Kidney (tissue), 14 donors: Measurements from ENCODE around the gene TRIP10. TPM values are rescaled to one million over a fixed set of nuclear protein-coding genes. Genes with fewer than 3 reads are reported as not detected.

Experiments used
- DNase-seq, 5 donors: peaks; one replicate each; pipeline ENCODE4 v3.0.0-alpha.2; 2013 to 2020
- FAIRE-seq: peaks from 2 replicates; lab custom pipeline; 2012; peaks lifted over from hg19 to GRCh38; lab: Jason Lieb, UNC
- H3K27ac ChIP-seq, 2 donors: one replicate each; pipeline ENCODE4 v1.7.0; 2013; ENCODE audit warnings: low read depth in 2 of 2, low read length in 2 of 2, inconsistent platforms in 1 of 2
- H3K27me3 ChIP-seq: one replicate; pipeline ENCODE4 v1.7.1; 2013; ENCODE audit warnings: low read length, inconsistent platforms; ENCODE audit not compliant: control insufficient read depth, insufficient read depth
- H3K36me3 ChIP-seq, 3 donors: one replicate each; pipeline versions ENCODE4 v1.7.0 to v1.7.1; 2013; ENCODE audit warnings: low read length in 3 of 3, control low read depth in 1 of 3, inconsistent platforms in 1 of 3; ENCODE audit not compliant: insufficient read depth in 3 of 3, control insufficient read depth in 2 of 3
- H3K4me1 ChIP-seq, 3 donors: one replicate each; pipeline versions ENCODE4 v1.7.0 to v1.7.1; 2013; ENCODE audit warnings: low read length in 3 of 3, inconsistent platforms in 1 of 3, low read depth in 1 of 3; ENCODE audit not compliant: control insufficient read depth in 2 of 3, insufficient read depth in 2 of 3
- H3K4me3 ChIP-seq, 3 donors: one replicate each; pipeline versions ENCODE4 v1.7.0 to v1.8.1; 2013; ENCODE audit warnings: low read length in 3 of 3, control low read depth in 1 of 3, inconsistent platforms in 1 of 3
- H3K9ac ChIP-seq, 3 donors: one replicate each; pipeline versions ENCODE4 v1.7.0 to v1.7.1; 2013; ENCODE audit warnings: low read length in 3 of 3, control low read depth in 1 of 3, inconsistent platforms in 1 of 3
- H3K9me3 ChIP-seq, 3 donors: one replicate each; pipeline versions ENCODE4 v1.7.0 to v1.7.1; 2013; ENCODE audit warnings: low read length in 3 of 3, control low read depth in 1 of 3, inconsistent platforms in 1 of 3; ENCODE audit not compliant: control insufficient read depth in 2 of 3, insufficient read depth in 1 of 3
- CTCF ChIP-seq: IDR thresholded peaks from 3 replicates; pipeline ENCODE4 v1.5.1; 2012; ENCODE audit warnings: mild to moderate bottlenecking, moderate library complexity, borderline replicate concordance; ENCODE audit not compliant: insufficient read depth; ENCODE audit errors: extremely low read depth
- intact Hi-C: fragments of 100-400 bp; cut with DNase I; formaldehyde crosslinking; loops from one replicate; pipeline ENCODE4 v1.11.1; 2022
- polyA plus RNA-seq: library from polyadenylated mRNA; stranded (reverse); fragments of 350-450 nt; fragmentation: Illumina TruSeq; extraction: RNeasy Lipid Tissue Mini Kit (QIAGEN cat#74804); gene quantifications from one replicate; pipeline ENCODE4 v1.2.3, GENCODE V29; 2014; ENCODE audit warnings: low read depth, low replicate concordance; ENCODE audit not compliant: insufficient read depth
- total RNA-seq: library from RNA; stranded (reverse); fragmentation: NEBNext Ultra II Directional; extraction: Animal tissue kit (Norgen Biotek cat#: 25700); gene quantifications from one replicate; pipeline ENCODE4 v1.2.1, GENCODE V29; 2021
- donor health status: control.
- donor health status: control.
- donor health status: control.
- donor health status: control.
- donor health status: control.
- donor health status: DM: yes; HTN: yes; CAD: no.
- donor health status: Normal renal cell carcinoma (clear cell type).

The TRIP10 gene
- total and polyA plus RNA-seq, 2 donors from 2014 or later: 57.5 to 92.9 TPM

- no peak for TF ChIP-seq CTCF
- H3K4me3 ChIP-seq: no peak overlapping the region
- intact Hi-C loops: no loop called here
- DNase-seq (peak in 1 of 5 donors; percentile 40), FAIRE-seq (no peak)
- no peak overlapping the region for H3K9ac ChIP-seq
- no peaks in the 10 kb centered on the region for H3K36me3 ChIP-seq
- no peaks in the 10 kb centered on the region for H3K9me3 ChIP-seq
- H3K4me1 ChIP-seq: no peaks in the 10 kb centered on the region
- H3K27me3 ChIP-seq: peaks cover 11% of the 10 kb centered on the region
- H3K27ac ChIP-seq: no peak overlapping the region
Observed at GRCh38 chr19:6712692-6713670, 26.5 kb upstream of the TRIP10 start.

GRCh38 chr19:6713773-6714692, 25.4 kb upstream of the TRIP10 start:
- H3K36me3 ChIP-seq: no peaks in the 10 kb centered on the region
- intact Hi-C loops: no loop called here
- H3K27ac ChIP-seq: no peak overlapping the region
- DNase-seq (peak in 1 of 5 donors; percentile 44), FAIRE-seq (no peak)
- H3K9ac ChIP-seq: no peak overlapping the region
- TF ChIP-seq CTCF: no peak
- H3K9me3 ChIP-seq: no peaks in the 10 kb centered on the region
- H3K27me3 ChIP-seq: peaks cover 9% of the 10 kb centered on the region
- no peak overlapping the region for H3K4me3 ChIP-seq
- H3K4me1 ChIP-seq: no peaks in the 10 kb centered on the region

DNA sequence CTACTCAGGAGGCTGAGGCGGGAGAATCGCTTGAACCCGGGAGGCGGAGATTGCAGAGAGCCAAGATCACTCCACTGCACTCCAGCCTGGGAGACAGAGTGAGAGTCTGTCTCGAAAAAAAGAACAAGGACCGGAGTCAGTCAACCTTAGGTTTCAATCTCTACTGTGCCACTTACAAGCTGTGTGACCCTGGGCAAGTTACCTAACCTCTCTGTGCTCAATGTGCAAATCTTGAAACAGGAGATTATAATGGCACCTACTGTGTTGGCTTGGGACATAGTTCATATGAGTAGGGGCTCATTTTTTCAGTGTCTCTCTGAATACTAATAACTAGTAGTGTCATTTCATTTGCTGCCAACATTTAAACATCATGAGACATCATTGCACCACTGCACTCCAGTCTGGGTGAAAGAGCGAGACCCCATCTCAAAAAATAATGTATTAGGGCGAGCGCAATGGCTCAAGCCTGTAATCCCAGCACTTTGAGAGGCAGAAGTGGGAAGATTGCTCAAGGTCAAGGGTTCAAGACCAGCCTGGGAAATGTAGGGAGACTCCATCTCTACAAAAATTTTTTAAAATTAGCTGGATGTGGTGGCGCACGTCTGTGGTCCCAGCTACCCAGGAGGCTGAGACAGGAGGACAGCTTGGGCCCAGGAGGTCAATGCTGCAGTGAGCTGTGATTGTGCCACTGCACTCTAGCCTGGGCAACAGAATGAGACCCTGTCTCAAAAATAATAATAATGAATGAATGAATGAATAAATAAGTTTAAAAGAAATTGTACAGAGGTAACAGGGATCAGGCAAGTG, 24.5 kb upstream of the TRIP10 start:
- no peaks in the 10 kb centered on the region for H3K4me1 ChIP-seq
- FAIRE-seq: no peak
- intact Hi-C loops: no loop called here

More for the DNA sequence above, 24.5 kb upstream of the TRIP10 start:
- Histone ChIP-seq H3K9ac (no peak overlapping the region), H3K9me3 (no peaks in the 10 kb centered on the region), H3K36me3 (no peaks in the 10 kb centered on the region), H3K27me3 (peaks cover 8% of the 10 kb centered on the region), H3K27ac (no peak overlapping the region), H3K4me3 (no peak overlapping the region)
- DNase-seq: peak in 1 of 5 donors; percentile 29
- TF ChIP-seq CTCF: no peak
